GM23338 (cell line): ENCODE measurements around the gene ST7L. TPM values are rescaled to one million over a fixed set of nuclear protein-coding genes. Genes with fewer than 3 reads are reported as not detected.

Experiments
- ATAC-seq: fragments of 200-7000 bp; cut with Tn5 transposase; 3 replicates; pipeline ENCODE4 v1.9.1; 2020
- DNase-seq: peaks from one replicate; pipeline ENCODE4 v3.0.0-alpha.2; 2015; ENCODE audit warnings: low spot score
- H2AFZ ChIP-seq: fragments of 200-600 bp; sonication (generic); 2 replicates; pipeline ENCODE4 v1.8.0; 2016; ENCODE audit warnings: antibody characterized with exemption, mild to moderate bottlenecking, moderate library complexity
- H3F3A ChIP-seq: fragments of 200-600 bp; sonication (generic); replicated peaks from 2 replicates; pipeline ENCODE4 v1.8.0; 2017; ENCODE audit warnings: antibody characterized with exemption, mixed run types, low read depth
- H3K27ac ChIP-seq: fragments of 200-600 bp; sonication (generic); 2 replicates; pipeline ENCODE4 v1.6.1; 2016; ENCODE audit warnings: low read depth
- H3K27me3 ChIP-seq: fragments of 200-600 bp; sonication (generic); 2 replicates; pipeline ENCODE4 v1.8.0; 2016; ENCODE audit warnings: mild to moderate bottlenecking, mixed run types, moderate library complexity; ENCODE audit not compliant: insufficient read depth
- H3K36me3 ChIP-seq: fragments of 200-600 bp; sonication (generic); 2 replicates; pipeline ENCODE4 v1.8.0; 2016; ENCODE audit warnings: mild to moderate bottlenecking; ENCODE audit not compliant: insufficient read depth
- H3K4me1 ChIP-seq: fragments of 200-600 bp; sonication (generic); 2 replicates; pipeline ENCODE4 v1.8.0; 2016; ENCODE audit warnings: mild to moderate bottlenecking, moderate library complexity; ENCODE audit not compliant: insufficient read depth
- H3K4me2 ChIP-seq: fragments of 200-600 bp; sonication (generic); 2 replicates; pipeline ENCODE4 v1.7.1; 2017; ENCODE audit warnings: mixed run types
- H3K4me3 ChIP-seq: fragments of 200-600 bp; sonication (generic); 2 replicates; pipeline ENCODE4 v1.6.1; 2016; ENCODE audit warnings: mixed run types
- H3K79me2 ChIP-seq: fragments of 200-600 bp; sonication (generic); replicated peaks from 2 replicates; pipeline ENCODE4 v1.8.0; 2017; ENCODE audit warnings: mild to moderate bottlenecking; ENCODE audit not compliant: insufficient read depth
- H3K9me2 ChIP-seq: fragments of 200-600 bp; sonication (generic); 2 replicates; pipeline ENCODE4 v1.8.0; 2017; ENCODE audit not compliant: insufficient read depth
- H4K20me1 ChIP-seq: fragments of 200-600 bp; sonication (generic); replicated peaks from 2 replicates; pipeline ENCODE4 v1.8.0; 2017; ENCODE audit warnings: mild to moderate bottlenecking; ENCODE audit not compliant: insufficient read depth
- H3K27ac Mint-ChIP-seq: 2 replicates; pipeline ENCODE4 v1.8.0; 2020; ENCODE audit warnings: inconsistent platforms, mild to moderate bottlenecking, moderate library complexity, mixed read lengths
- H3K27me3 Mint-ChIP-seq: 3 replicates; pipeline ENCODE4 v1.8.0; 2022; ENCODE audit warnings: low read depth, mild to moderate bottlenecking, moderate library complexity, mixed read lengths, inconsistent platforms; ENCODE audit not compliant: insufficient read depth, poor library complexity
- H3K36me3 Mint-ChIP-seq: 3 replicates; pipeline ENCODE4 v1.8.0; 2021; ENCODE audit warnings: low read depth, mild to moderate bottlenecking, inconsistent platforms, moderate library complexity, mixed read lengths
- H3K4me1 Mint-ChIP-seq: 3 replicates; pipeline ENCODE4 v1.8.0; 2020; ENCODE audit warnings: mild to moderate bottlenecking, inconsistent platforms, mixed read lengths
- H3K4me3 Mint-ChIP-seq: 3 replicates; pipeline ENCODE4 v1.8.0; 2021; ENCODE audit warnings: moderate library complexity, mild to moderate bottlenecking, inconsistent platforms, mixed read lengths
- H3K9me3 Mint-ChIP-seq: 3 replicates; pipeline ENCODE4 v1.8.0; 2020; ENCODE audit warnings: moderate library complexity, mild to moderate bottlenecking, inconsistent platforms, mixed read lengths
- CREB1 ChIP-seq: fragments of 250-450 bp; sonication (Bioruptor Pico); IDR thresholded peaks from 2 replicates; pipeline ENCODE4 v1.5.0; 2020; ENCODE audit warnings: low read depth, mild to moderate bottlenecking, moderate library complexity
- CTCF ChIP-seq, 2 experiments: fragments of 200-600 bp in 1 of 2; sonication (generic) in 1 of 2; conservative IDR thresholded peaks; 2 replicates each; pipeline versions ENCODE4 v1.5.1 to v1.6.1; 2016 to 2017; ENCODE audit warnings: antibody characterized with exemption in 2 of 2, low read depth in 2 of 2, mild to moderate bottlenecking in 2 of 2, moderate library complexity in 1 of 2
- ETS1 ChIP-seq: IDR thresholded peaks from 2 replicates; pipeline ENCODE4 v1.6.1; 2016; ENCODE audit warnings: antibody characterized with exemption
- EZH2 ChIP-seq: fragments of 200-600 bp; sonication (generic); IDR thresholded peaks from one replicate; pipeline ENCODE4 v1.8.0; 2017; ENCODE audit warnings: antibody characterized with exemption, mild to moderate bottlenecking, low read depth; ENCODE audit not compliant: unreplicated experiment
- JUNB ChIP-seq: IDR thresholded peaks from one replicate; pipeline ENCODE4 v1.6.1; 2016; ENCODE audit warnings: antibody characterized with exemption; ENCODE audit not compliant: unreplicated experiment
- POLR2AphosphoS5 ChIP-seq: IDR thresholded peaks from 2 replicates; pipeline ENCODE4 v1.6.1; 2016; ENCODE audit warnings: antibody characterized with exemption, low read depth
- STAT1 ChIP-seq: IDR thresholded peaks from one replicate; pipeline ENCODE4 v1.6.1; 2016; ENCODE audit warnings: antibody characterized with exemption; ENCODE audit not compliant: unreplicated experiment
- ZNF114 ChIP-seq: fragments of 250-450 bp; sonication (Bioruptor Pico); IDR thresholded peaks from 2 replicates; pipeline ENCODE4 v1.5.0; 2020; ENCODE audit warnings: mild to moderate bottlenecking, moderate library complexity
- ZNF331 ChIP-seq: fragments of 250-450 bp; sonication (Bioruptor Pico); IDR thresholded peaks from 2 replicates; pipeline ENCODE4 v1.5.0; 2020; ENCODE audit warnings: low read depth, mild to moderate bottlenecking, moderate library complexity
- ZNF462 ChIP-seq: fragments of 250-450 bp; sonication (Bioruptor Pico); IDR thresholded peaks from 2 replicates; pipeline ENCODE4 v1.5.0; 2020; ENCODE audit warnings: mild to moderate bottlenecking, moderate library complexity
- polyA plus RNA-seq: library from polyadenylated mRNA; unstranded; fragments of >200 nt; fragmentation: Nextera tagmentation; extraction: Ambion mirVana; gene quantifications from 2 replicates; pipeline ENCODE4 v1.2.1, GENCODE V29; 2016
- total RNA-seq: library from RNA; depleted of rRNA; stranded (reverse); fragments of >200 nt; shearing (Covaris generic); gene quantifications from 2 replicates; pipeline ENCODE4 v1.2.3, GENCODE V29; 2014

ST7L gene
- total and polyA plus RNA-seq, 2 experiments from 2014 or later, result 18.2 to 21.0 TPM

- TF ChIP-seq ZNF462, result no peak
- TF ChIP-seq EZH2, result no peak
- TF ChIP-seq ZNF114 (CRISPR knock-in tag), result no peak
- no peak for TF ChIP-seq JUNB
- no peak for TF ChIP-seq POLR2AphosphoS5
- TF ChIP-seq STAT1, result no peak
- no peak for TF ChIP-seq ETS1
- TF ChIP-seq CREB1 (CRISPR knock-in tag), result no peak
- no peak for TF ChIP-seq ZNF331 (CRISPR knock-in tag)
Observed at GRCh38 chr1:112541299-112541698, 77.6 kb downstream of the ST7L start (continued).

GRCh38 chr1:112540226-112540794 is 78.6 kb downstream of the ST7L start:
- H3F3A ChIP-seq, result no peaks in the 10 kb centered on the region
- ATAC-seq, result no peak
- H3K27me3 ChIP-seq, result no peaks in the 10 kb centered on the region
- no peak overlapping the region for H3K4me2 ChIP-seq
- Mint-ChIP-seq H3K27ac (no peak overlapping the region), H3K36me3 (no peaks in the 10 kb centered on the region), H3K9me3 (no peaks in the 10 kb centered on the region), H3K4me3 (no peak overlapping the region), H3K27me3 (peaks cover 2% of the 10 kb centered on the region), H3K4me1 (no peaks in the 10 kb centered on the region)
- no peak overlapping the region for H3K4me3 ChIP-seq
- no peak overlapping the region for H3K27ac ChIP-seq
- no peaks in the 10 kb centered on the region for H3K36me3 ChIP-seq
- H3K79me2 ChIP-seq, result no peaks in the 10 kb centered on the region
- H4K20me1 ChIP-seq, result 0 out of 2 replicates have a peak, but pooled peaks cover 5% of the 10 kb centered on the region
- no peak for TF ChIP-seq CTCF (conservative IDR thresholded peaks at IDR 0.05; ENCODE audit: low read depth in 2 of 2)
- H3K4me1 ChIP-seq, result no peaks in the 10 kb centered on the region
- no peak overlapping the region for H2AFZ ChIP-seq
- no peaks in the 10 kb centered on the region for H3K9me2 ChIP-seq
- DNase-seq, result no peak
